Panc1 (cell line): ENCODE data around the gene ATRN. TPM values are rescaled to one million over a fixed set of nuclear protein-coding genes. Genes with fewer than 3 reads are reported as not detected.

Experiments used
- ATAC-seq: fragments of 200-7000 bp; cut with Tn5 transposase; 2 replicates; pipeline ENCODE4 v1.9.1; 2020; ENCODE audit warnings: mild to moderate bottlenecking, moderate library complexity
- BruUV-seq: library from RNA; stranded (reverse); fragments of 400-500 nt; replicated peaks from 2 replicates; lab custom pipeline; 2021; lab: Mats Ljungman, UMichigan
- CTCF ChIA-PET: fragments of 300-600 bp; sonication (Branson Sonifier 250); formaldehyde crosslinking; loops from one replicate; lab custom pipeline; 2022; ENCODE audit warnings: antibody characterized with exemption; lab: Charles Lee
- POLR2A ChIA-PET: fragments of 300-600 bp; sonication (Branson Sonifier 250); formaldehyde crosslinking; loops from one replicate; lab custom pipeline; 2022; ENCODE audit warnings: antibody characterized with exemption; lab: Charles Lee
- DNase-seq: peaks from one replicate; pipeline ENCODE4 v3.0.0-alpha.2; 2010; ENCODE audit warnings: low read depth, low spot score
- H3K27ac ChIP-seq: 2 replicates; pipeline ENCODE4 v1.5.1; 2011; ENCODE audit warnings: mild to moderate bottlenecking, low read length, inconsistent platforms
- H3K27me3 ChIP-seq: fragments of 200-500 bp; sonication (Bioruptor generic); 2 replicates; pipeline ENCODE4 v1.6.0; 2014; ENCODE audit warnings: low read length, inconsistent platforms; ENCODE audit not compliant: control insufficient read depth, insufficient read depth
- H3K36me3 ChIP-seq: fragments of 200-500 bp; sonication (Bioruptor generic); 2 replicates; pipeline ENCODE4 v1.5.1; 2014; ENCODE audit warnings: inconsistent platforms, mild to moderate bottlenecking, low read length, moderate library complexity; ENCODE audit not compliant: control insufficient read depth, insufficient read depth
- H3K4me1 ChIP-seq: 2 replicates; pipeline ENCODE4 v1.5.1; 2011; ENCODE audit warnings: inconsistent platforms, mild to moderate bottlenecking, low read length, moderate library complexity; ENCODE audit not compliant: control insufficient read depth, insufficient read depth
- H3K4me3 ChIP-seq, 2 experiments: 2 replicates each; pipeline ENCODE4 v1.5.1; 2011 to 2012; ENCODE audit warnings: low read depth in 2 of 2, low read length in 2 of 2, mild to moderate bottlenecking in 2 of 2, inconsistent platforms in 1 of 2, moderate library complexity in 1 of 2
- H3K9me3 ChIP-seq: fragments of 200-500 bp; sonication (Bioruptor generic); 2 replicates; pipeline ENCODE4 v1.5.1; 2014; ENCODE audit warnings: low read depth, mild to moderate bottlenecking, inconsistent platforms, low read length, moderate library complexity; ENCODE audit not compliant: control insufficient read depth, insufficient read depth
- POLR2AphosphoS5 ChIP-seq: IDR thresholded peaks from 2 replicates; pipeline ENCODE4 v1.6.1; 2012; ENCODE audit warnings: mild to moderate bottlenecking, low read depth, low read length, moderate library complexity
- SIN3A ChIP-seq: IDR thresholded peaks from 2 replicates; pipeline ENCODE4 v1.6.1; 2012; ENCODE audit warnings: low read depth, mild to moderate bottlenecking, low read length, moderate library complexity, borderline replicate concordance; ENCODE audit not compliant: insufficient read depth
- TCF7L2 ChIP-seq: IDR thresholded peaks from 2 replicates; pipeline ENCODE4 v1.6.1; 2011; ENCODE audit warnings: mild to moderate bottlenecking, low read depth, low read length, inconsistent platforms
- in situ Hi-C: cut with HindIII; loops from 2 replicates; pipeline ENCODE4 v1.10.0; 2016; ENCODE audit warnings: low sequenced_read_pairs, low pct_unique_long_range_greater_than_20kb
- intact Hi-C: fragments of 100-400 bp; cut with micrococcal nuclease; formaldehyde crosslinking; loops from one replicate; pipeline ENCODE4 v1.10.0; 2022; ENCODE audit not compliant: unreplicated experiment
- total RNA-seq: library from RNA; stranded (reverse); gene quantifications from one replicate; pipeline ENCODE4 v1.2.1, GENCODE V29; 2021; ENCODE audit not compliant: unreplicated experiment
- TF ChIP-seq, protein P1 (sequence below): fragments of 450-650 bp; IDR thresholded peaks from 2 replicates; pipeline ENCODE4 v1.5.1; 2017; ENCODE audit warnings: mild to moderate bottlenecking
- TF ChIP-seq, protein P2 (sequence below), 2 experiments: IDR thresholded peaks; 2 replicates each; pipeline ENCODE4 v1.6.1; 2011 to 2012; ENCODE audit warnings: low read depth in 2 of 2, control low read depth in 1 of 2, low read length in 1 of 2, mild to moderate bottlenecking in 1 of 2, moderate library complexity in 1 of 2; ENCODE audit not compliant: insufficient read depth in 1 of 2

Gene ATRN
- total RNA-seq, 1 experiment from 2014 or later, result 33.8 TPM

DNA sequence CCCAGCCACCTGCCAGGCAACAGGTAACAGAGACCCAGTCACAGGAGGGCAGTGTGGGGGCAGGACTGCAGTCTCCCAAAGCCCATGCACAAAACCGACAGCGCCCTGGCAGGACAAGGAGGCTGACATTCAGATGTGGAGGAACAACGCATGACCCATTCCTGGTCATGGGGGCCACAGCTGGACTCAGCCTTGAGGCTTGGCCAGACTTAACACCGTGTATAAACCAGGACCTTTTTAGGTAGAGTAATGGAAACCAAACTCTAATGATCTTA lies 184.2 kb downstream of the ATRN start:
- in situ Hi-C loops, result no loop called here
- POLR2A ChIA-PET, result no interaction called here

DNA sequence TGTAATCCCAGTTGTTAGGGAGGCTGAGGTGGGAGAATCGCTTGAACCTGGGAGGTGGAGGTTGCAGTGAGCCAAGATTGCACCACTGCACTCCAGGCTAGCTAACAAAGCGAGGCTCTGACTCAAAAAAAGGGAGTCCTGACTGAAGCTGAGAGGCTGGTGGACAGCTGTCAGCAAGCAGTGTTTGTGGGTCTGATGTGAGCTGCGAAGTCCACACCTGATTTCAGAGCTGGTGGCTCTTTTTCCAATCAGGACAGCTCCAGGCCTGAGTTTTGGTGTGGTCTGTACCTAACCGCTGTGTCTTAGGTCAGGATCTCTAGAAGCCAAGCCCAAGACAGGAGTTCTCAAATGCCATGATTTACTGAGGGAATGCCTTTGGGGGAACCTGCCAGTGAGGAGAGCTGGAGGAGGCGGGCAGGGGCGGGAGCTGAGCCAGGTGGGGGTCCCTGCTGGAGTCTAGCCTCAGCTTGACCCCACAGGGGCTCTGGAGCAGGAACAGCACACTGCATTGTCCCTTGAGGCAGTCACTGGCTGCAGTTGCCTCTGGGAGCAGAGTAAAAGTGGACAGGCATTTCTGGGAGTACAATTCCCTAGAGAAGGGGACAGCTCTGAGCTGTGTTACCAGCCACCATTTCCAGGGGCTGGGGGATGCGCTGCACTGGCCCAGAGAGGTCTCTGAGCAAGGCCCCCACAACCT lies 187.3 kb downstream of the ATRN start:
- Histone ChIP-seq H3K4me3 (no peak overlapping the region), H3K27ac (no peak overlapping the region), H3K9me3 (no peaks in the 10 kb centered on the region), H3K4me1 (0 out of 2 replicates have a peak, but pooled peaks cover 3% of the 10 kb centered on the region), H3K36me3 (no peaks in the 10 kb centered on the region), H3K27me3 (peaks cover 8% of the 10 kb centered on the region; the same call in 1 of the 2 replicates)
- TF ChIP-seq, protein P1, sequence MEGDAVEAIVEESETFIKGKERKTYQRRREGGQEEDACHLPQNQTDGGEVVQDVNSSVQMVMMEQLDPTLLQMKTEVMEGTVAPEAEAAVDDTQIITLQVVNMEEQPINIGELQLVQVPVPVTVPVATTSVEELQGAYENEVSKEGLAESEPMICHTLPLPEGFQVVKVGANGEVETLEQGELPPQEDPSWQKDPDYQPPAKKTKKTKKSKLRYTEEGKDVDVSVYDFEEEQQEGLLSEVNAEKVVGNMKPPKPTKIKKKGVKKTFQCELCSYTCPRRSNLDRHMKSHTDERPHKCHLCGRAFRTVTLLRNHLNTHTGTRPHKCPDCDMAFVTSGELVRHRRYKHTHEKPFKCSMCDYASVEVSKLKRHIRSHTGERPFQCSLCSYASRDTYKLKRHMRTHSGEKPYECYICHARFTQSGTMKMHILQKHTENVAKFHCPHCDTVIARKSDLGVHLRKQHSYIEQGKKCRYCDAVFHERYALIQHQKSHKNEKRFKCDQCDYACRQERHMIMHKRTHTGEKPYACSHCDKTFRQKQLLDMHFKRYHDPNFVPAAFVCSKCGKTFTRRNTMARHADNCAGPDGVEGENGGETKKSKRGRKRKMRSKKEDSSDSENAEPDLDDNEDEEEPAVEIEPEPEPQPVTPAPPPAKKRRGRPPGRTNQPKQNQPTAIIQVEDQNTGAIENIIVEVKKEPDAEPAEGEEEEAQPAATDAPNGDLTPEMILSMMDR, result no peak
- TF ChIP-seq POLR2AphosphoS5 (no peak), SIN3A (no peak), TCF7L2 (no peak)
- TF ChIP-seq, protein P2, sequence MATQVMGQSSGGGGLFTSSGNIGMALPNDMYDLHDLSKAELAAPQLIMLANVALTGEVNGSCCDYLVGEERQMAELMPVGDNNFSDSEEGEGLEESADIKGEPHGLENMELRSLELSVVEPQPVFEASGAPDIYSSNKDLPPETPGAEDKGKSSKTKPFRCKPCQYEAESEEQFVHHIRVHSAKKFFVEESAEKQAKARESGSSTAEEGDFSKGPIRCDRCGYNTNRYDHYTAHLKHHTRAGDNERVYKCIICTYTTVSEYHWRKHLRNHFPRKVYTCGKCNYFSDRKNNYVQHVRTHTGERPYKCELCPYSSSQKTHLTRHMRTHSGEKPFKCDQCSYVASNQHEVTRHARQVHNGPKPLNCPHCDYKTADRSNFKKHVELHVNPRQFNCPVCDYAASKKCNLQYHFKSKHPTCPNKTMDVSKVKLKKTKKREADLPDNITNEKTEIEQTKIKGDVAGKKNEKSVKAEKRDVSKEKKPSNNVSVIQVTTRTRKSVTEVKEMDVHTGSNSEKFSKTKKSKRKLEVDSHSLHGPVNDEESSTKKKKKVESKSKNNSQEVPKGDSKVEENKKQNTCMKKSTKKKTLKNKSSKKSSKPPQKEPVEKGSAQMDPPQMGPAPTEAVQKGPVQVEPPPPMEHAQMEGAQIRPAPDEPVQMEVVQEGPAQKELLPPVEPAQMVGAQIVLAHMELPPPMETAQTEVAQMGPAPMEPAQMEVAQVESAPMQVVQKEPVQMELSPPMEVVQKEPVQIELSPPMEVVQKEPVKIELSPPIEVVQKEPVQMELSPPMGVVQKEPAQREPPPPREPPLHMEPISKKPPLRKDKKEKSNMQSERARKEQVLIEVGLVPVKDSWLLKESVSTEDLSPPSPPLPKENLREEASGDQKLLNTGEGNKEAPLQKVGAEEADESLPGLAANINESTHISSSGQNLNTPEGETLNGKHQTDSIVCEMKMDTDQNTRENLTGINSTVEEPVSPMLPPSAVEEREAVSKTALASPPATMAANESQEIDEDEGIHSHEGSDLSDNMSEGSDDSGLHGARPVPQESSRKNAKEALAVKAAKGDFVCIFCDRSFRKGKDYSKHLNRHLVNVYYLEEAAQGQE (IDR thresholded peaks at IDR 0.05; ENCODE audit: insufficient read depth in 1 of 2, low read depth in 2 of 2, low read length in 1 of 2), result no peak
- POLR2A ChIA-PET, result no interaction called here
- in situ Hi-C loops (no loop called here), intact Hi-C loops (no loop called here)
- BruUV-seq, result no TSS peak
- ATAC-seq (no peak), DNase-seq (no peak)
- CTCF ChIA-PET, result interaction anchor here (0.9 kb wide), 1 partner anchor 19 kb away, joined by 3 read pairs; no protein-coding TSS in a partner anchor

More for the DNA sequence above, 184.2 kb downstream of the ATRN start:
- CTCF ChIA-PET, result no interaction called here
- DNase-seq (no peak), ATAC-seq (no peak)
- intact Hi-C loops, result no loop called here
- H3K4me1 ChIP-seq, result 0 out of 2 replicates have a peak, but pooled peaks cover 3% of the 10 kb centered on the region
- no peak overlapping the region for H3K27ac ChIP-seq
- no peak for TF ChIP-seq SIN3A
- TF ChIP-seq, protein P1, result no peak
- TF ChIP-seq POLR2AphosphoS5, result no peak
- no peak for TF ChIP-seq TCF7L2
- TF ChIP-seq, protein P2 (IDR thresholded peaks at IDR 0.05; ENCODE audit: insufficient read depth in 1 of 2, low read depth in 2 of 2, low read length in 1 of 2), result no peak
- H3K27me3 ChIP-seq, result no peaks in the 10 kb centered on the region; the same call in 1 of the 2 replicates
- BruUV-seq, result no TSS peak
- H3K36me3 ChIP-seq, result no peaks in the 10 kb centered on the region
- no peak overlapping the region for H3K4me3 ChIP-seq
- no peaks in the 10 kb centered on the region for H3K9me3 ChIP-seq
